HuH-7.5 (cell line): ENCODE data around the gene INSM2.

ENCODE experiments used
- DNase-seq: peaks from one replicate; pipeline ENCODE4 v3.0.0; 2011; ENCODE audit warnings: low spot score

Gene INSM2

DNA sequence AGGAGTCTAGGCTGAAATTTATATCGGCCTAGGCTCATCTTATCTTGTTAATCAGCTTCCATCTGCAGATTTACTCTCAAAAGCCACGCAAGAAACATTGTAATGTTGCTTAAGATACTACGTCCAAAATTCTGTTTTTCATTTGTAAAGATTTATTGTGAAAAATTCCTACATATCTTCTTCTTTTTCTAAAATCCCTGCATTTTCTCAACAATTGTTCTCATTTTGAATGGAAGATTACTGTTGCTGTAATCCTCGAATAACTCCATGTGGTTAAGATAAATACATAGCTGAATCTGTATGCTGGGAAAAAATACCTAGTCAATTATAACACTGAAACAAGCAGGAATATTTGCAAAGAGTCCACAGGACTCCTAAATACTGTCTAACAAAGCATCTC lies 15.6 kb downstream of the INSM2 start:
- DNase-seq = no peak

DNA sequence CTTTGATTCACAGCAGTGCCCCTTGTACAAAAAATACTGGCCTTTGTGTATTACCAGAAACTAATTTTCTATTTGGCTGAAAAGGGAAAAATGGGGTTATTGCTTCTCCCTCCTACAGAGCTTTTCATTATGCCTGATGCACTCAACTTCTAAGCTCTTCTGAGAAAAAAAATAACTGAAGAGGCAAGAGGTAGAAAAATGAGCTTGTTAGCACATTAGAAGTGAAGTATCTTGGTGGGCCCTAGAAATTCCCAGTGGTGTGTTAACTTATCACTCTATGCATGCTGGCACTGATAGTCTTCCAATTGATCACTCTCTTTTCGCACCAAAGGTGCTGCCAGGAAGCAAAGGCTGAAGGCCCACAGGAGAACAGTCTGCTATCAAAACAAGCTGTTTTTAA lies 17.1 kb downstream of the INSM2 start:
- DNase-seq = no peak

DNA sequence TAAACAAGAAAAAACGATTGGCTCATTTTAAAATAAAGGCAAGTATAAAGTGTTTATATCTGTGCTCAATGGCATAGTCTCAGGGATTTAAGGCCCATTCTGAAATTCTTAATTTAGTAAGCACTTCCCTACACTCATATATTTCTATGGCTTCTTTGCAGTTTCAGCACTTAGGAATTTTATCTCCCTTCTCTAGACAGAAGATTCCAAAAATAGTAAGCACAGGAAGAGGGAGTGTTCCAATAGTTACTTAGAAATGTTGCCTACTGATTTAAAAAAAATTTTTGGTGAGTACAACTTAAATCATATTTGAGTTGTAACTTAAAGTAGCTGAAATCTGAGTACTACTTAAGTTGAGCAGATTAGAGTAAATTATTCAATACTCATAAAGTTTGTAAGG lies 19.8 kb downstream of the INSM2 start:
- DNase-seq = no peak

DNA sequence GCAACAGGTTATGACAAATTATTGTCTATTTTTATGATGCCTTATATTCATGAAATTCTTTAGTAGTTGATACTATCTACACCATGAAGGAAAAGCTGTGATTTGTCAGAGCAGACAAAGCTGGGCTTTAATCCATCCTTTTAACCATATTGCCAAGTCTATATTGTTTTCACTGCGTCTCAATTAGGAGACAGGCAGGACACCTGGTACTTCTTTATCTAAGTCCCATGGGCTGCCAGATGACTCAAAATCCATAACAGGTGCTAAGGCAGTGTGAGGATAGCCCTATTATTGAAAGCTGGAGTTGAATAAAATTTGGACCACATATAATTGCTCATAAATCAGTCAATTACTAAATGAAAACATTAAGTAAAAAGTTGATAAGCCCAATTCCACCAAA lies 22.6 kb downstream of the INSM2 start:
- DNase-seq = no peak

DNA sequence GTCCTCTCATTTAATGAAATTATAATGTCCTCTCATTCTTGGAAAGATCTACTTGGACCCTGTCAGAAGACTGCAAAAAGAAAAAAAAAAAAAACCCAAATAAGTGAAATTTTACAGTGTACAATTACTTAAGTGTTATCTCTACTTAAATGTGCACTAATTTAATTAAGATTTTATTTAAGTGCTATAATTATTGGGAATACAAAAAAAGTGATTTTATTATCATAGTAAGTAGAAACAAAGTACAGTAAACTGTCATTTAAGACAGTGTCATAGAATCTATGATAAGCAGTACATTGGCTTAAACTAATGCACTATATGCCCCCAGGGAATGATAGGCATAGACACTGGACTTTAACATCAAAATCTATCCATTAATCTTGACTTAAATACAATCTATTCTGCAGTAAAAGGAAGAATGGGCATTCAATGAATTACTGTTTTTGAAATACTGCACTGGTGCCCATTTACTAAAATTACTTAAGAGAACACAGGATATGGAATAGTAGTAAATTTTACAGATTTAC lies 23.3 kb downstream of the INSM2 start:
- no peak for DNase-seq

DNA sequence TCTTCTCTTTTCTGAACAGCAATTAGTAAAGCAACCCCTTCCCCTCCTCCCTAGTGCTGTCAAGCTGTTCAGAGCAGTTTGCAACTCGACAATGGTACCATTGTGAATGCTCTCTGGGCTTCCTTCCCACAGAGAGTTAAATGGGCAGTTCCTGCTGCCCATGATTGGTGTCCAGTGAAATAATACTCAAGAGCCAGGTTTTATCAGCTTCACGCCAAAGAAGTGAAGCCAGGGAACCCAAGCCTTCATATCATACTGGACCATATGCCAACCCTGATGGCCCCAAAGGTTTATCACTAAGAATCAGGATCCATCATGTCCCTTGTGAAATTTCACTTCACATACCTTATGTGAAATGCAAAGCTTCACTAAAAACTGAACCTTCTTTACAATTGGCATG lies 24.7 kb downstream of the INSM2 start:
- DNase-seq = no peak

DNA sequence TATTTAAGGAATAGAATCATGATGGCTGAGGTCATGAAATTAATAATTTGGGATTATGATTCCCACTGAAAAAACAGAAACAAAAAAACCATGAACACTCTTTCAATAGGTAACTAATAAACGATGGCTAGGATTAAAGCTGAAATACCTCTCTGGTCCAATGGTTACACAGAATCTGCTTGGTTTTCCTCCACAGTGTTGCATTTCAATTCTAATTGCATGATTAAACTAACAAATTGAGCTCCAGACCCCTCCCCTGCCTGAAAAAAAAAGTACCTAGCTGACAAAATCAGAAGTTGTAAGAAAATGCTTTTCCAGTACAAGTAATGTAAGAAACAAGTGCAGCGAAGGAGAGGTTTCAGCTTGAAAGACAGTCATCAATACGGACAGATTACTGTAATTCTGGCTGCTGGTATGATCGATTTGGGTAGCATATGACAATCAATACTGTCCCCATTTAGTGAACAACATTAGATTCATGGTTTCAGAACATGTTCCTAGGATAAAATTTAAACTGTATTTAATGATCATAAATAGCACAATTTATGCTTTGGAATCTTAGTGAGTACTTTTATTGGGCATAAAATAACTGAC lies 32.0 kb downstream of the INSM2 start:
- DNase-seq = no peak

DNA sequence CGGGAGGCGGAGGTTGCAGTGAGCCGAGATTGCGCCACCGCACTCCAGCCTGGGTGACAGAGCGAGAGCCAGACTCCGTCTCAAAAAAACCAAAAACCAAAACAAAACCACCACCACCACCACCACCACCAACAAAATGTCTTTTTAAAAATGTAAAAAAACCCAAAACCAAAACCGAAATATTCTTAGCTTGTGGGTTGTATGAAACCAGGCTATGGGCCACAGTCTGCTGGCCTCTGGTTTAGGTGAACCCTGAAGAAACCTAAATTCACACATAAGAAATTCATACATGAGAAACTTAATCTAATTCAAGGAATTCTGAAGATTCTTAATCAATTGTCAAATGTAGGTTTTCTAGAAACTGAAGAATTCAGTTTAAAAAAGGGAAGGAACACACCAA lies 37.6 kb downstream of the INSM2 start:
- DNase-seq = no peak

DNA sequence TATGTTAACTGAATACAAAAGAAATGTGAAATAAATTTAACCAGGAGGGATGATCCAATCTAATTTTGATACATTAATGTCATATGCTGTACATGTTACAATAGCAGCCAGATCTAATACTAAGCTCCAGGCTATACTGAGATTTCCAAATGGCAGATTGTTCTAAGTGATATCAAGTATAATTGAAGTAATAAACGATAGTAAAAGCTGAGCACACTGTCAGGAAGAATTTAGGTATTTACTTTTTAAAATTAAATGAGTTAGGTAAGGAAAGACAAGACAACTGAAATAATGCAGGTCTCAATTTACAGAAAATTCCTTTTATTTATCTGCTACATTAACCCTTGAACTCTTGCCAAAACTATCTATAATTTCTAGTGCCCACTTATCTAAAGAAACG lies 39.9 kb downstream of the INSM2 start:
- no peak for DNase-seq

DNA sequence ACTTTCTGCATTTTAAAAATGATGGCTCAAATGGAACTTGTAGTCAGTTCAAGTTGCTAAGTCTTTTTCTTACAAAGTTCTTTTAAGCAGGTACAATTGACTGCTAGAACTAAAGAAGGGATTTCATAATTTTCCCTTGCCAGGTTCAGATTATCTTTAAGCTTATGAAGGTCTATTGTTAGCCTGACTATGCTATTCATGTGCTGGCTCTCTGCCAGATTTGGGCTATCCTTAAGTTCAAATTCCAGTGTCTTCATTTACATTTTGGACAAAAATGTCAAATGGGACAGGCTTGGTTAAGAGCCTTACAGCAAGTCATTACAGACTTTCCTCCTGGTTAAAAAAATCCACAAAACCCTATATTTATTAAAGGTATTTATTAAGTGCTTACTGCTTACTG lies 42.3 kb downstream of the INSM2 start:
- no peak for DNase-seq

DNA sequence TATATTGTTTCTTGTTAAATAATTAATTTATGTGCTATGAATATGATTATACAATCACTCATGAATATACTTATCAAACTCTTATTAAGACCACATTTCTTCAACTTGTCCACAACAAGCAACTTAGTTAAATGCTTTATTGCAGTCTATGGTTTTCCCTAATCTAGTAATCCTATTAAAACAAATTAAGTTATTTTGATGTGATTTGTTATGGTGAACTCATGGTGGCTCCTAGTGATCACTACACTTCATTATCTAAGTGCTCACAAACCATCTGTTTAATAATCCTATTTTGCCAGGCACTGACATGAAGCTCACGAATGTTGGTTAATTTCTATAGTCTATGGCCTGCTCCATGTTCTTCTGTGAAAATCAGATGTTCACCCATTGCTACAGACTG lies 42.9 kb downstream of the INSM2 start:
- no peak for DNase-seq

DNA sequence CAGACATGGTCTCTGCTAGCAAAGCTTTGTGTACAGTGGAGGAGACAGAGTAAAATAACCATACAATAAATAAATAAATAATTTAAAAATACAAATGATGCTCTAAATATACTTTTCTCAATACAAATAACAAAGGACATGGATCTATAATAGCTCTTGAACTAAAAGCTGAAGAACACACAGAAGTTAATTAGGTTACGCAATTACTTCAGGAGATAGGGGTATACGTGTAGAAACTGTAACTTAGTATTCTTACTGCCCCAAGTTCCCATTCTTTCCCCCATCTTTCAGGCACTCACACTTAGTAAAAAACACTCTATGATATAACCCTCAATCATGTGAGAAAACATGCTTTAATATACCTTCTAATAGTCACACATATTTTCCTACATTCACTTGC lies 44.2 kb downstream of the INSM2 start:
- no peak for DNase-seq

DNA sequence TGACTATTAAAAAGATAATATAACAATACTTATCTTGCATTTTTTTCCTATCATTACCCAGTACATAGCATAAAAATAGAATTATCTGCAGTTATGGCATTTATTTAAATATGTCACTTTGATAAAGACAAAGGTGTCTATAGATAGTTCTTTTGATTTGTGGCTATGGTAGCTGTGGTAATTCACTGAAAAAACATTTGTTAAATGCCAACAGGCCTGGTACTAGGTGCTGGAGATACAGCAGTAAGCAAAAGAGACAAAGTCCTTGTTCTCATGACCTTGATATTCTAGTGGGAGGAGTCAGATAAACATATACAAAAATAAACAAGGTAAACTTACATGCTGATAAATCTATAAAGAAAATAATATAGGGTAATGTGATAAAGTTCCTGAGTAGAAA lies 44.7 kb downstream of the INSM2 start:
- DNase-seq = no peak
